Motor neuron (in vitro differentiated cells): Measurements from ENCODE around the gene SUGP2. TPM values are rescaled to one million over a fixed set of nuclear protein-coding genes. Genes with fewer than 3 reads are reported as not detected.
"Not testable (repeated sequence)": the region's sequence is repeated elsewhere in the genome, so short reads cannot be mapped to it uniquely, and the experiment has no call there.

Experiments
- ATAC-seq, 8 experiments: fragments of 200-7000 bp; cut with Tn5 transposase; replicated peaks in 6 of 8; 2 replicates each; pipeline ENCODE4 v1.8.0; 2021; ENCODE audit warnings: mild to moderate bottlenecking in 8 of 8, moderate library complexity in 8 of 8
- H3K27ac ChIP-seq, 2 donors: fragments of 250-450 bp; sonication (Bioruptor Pico); 2 replicates each; pipeline ENCODE4 v1.9.0; 2021; ENCODE audit warnings: antibody characterized with exemption in 2 of 2, mild to moderate bottlenecking in 2 of 2, moderate library complexity in 1 of 2
- H3K4me1 ChIP-seq, 2 donors: fragments of 250-450 bp; sonication (Bioruptor Pico); replicated peaks in 1 of 2; 2 replicates each; pipeline ENCODE4 v1.6.1; 2021; ENCODE audit warnings: antibody characterized with exemption in 2 of 2, mild to moderate bottlenecking in 2 of 2, moderate library complexity in 1 of 2
- H3K4me3 ChIP-seq, 5 donors: fragments of 250-450 bp; sonication (Bioruptor Pico); 2 replicates each; pipeline ENCODE4 v1.9.0; 2021; ENCODE audit warnings: antibody characterized with exemption in 5 of 5, mild to moderate bottlenecking in 5 of 5, moderate library complexity in 4 of 5
- WGBS, 10 experiments: fragments of 450-650 bp; shearing (Covaris generic); methylation state at CpG; one replicate each; pipeline ENCODE4 v1.0.0; 2022; 5-methylcytosine and 5-hydroxymethylcytosine counted together
- in situ Hi-C, 9 experiments: fragments of 400-800 bp; cut with MboI; loops; one replicate each; pipeline ENCODE4 v1.15.0; 2021; ENCODE audit warnings: low sequenced_read_pairs in 9 of 9, low pct_unique_long_range_greater_than_20kb in 2 of 9; ENCODE audit not compliant: unreplicated experiment in 9 of 9
- total RNA-seq, 8 experiments: library from RNA; unstranded; fragments of 300-600 nt; gene quantifications; 2 replicates each; pipeline versions ENCODE4 v1.2.3 to v1.2.4, GENCODE V29; 2022

Gene SUGP2
- total RNA-seq, 8 experiments from 2014 or later: 36.4 to 126 (median 63.2) TPM

- Histone ChIP-seq H3K4me1 (no peaks in the 10 kb centered on the region), H3K27ac (no peak overlapping the region), H3K4me3 (no peak overlapping the region)
- in situ Hi-C loops: no loop called here
- WGBS, 10 experiments: 86 to 100% (median 100%) methylated on average over 1 to 2 of the region's 5 CpGs; no CpG with 5 or more reads in 4 of the 10 experiments
- ATAC-seq: no peak
Measured at GRCh38 chr19:18972851-18973250, 60.5 kb downstream of the SUGP2 start.

- no peak overlapping the region for H3K4me3 ChIP-seq
- in situ Hi-C loops: no loop called here
- H3K27ac ChIP-seq: no peak overlapping the region
- 20 to 94% (median 50%) methylated on average over 2 to 12 of the region's 12 CpGs; no CpG with 5 or more reads in 1 of the 10 experiments for WGBS, 10 experiments
- no peaks in the 10 kb centered on the region for H3K4me1 ChIP-seq
- no peak for ATAC-seq
Measured at GRCh38 chr19:18972301-18972811, 61.0 kb downstream of the SUGP2 start.

- Histone ChIP-seq H3K4me3 (no peak overlapping the region), H3K4me1 (no peaks in the 10 kb centered on the region), H3K27ac (no peak overlapping the region)
- in situ Hi-C loops: no loop called here
- ATAC-seq: peak in 3 of 8 experiments; percentile 16 to 55 (median 17)
- 29 to 96% (median 50%) methylated on average over 1 to 9 of the region's 13 CpGs; no CpG with 5 or more reads in 1 of the 10 experiments for WGBS, 10 experiments
Measured at GRCh38 chr19:18969931-18970659, 63.2 kb downstream of the SUGP2 start.

- in situ Hi-C loops: no loop called here
- no peak overlapping the region for H3K4me3 ChIP-seq
- H3K4me1 ChIP-seq: no peaks in the 10 kb centered on the region
- WGBS, 10 experiments: 0 to 100% (median 73%) methylated on average over 1 to 11 of the region's 11 CpGs; no CpG with 5 or more reads in 1 of the 10 experiments
- no peak overlapping the region for H3K27ac ChIP-seq
- ATAC-seq: peak in 1 of 8 experiments; percentile 38
Measured at GRCh38 chr19:18967358-18968146, 65.8 kb downstream of the SUGP2 start.

GRCh38 chr19:18966307-18966706, 67.0 kb downstream of the SUGP2 start:
- 14 to 80% (median 43%) methylated on average over 1 to 4 of the region's 4 CpGs; no CpG with 5 or more reads in 2 of the 10 experiments for WGBS, 10 experiments
- Histone ChIP-seq H3K27ac (no peak overlapping the region), H3K4me3 (no peak overlapping the region), H3K4me1 (no peaks in the 10 kb centered on the region)
- in situ Hi-C loops: no loop called here
- ATAC-seq: peak in 2 of 8 experiments; percentile 47 to 78

GRCh38 chr19:18964121-18964520, 69.2 kb downstream of the SUGP2 start:
- 52 to 100% (median 84%) methylated on average over 3 to 8 of the region's 9 CpGs for WGBS, 10 experiments
- ATAC-seq: no peak
- Histone ChIP-seq H3K4me3 (no peak overlapping the region), H3K27ac (no peak overlapping the region), H3K4me1 (no peaks in the 10 kb centered on the region)
- in situ Hi-C loops: no loop called here

GRCh38 chr19:18961767-18962620, 71.3 kb downstream of the SUGP2 start:
- ATAC-seq: peak in 3 of 8 experiments; percentile 30 to 54 (median 49)
- in situ Hi-C loops: no loop called here

GRCh38 chr19:18960370-18960769, 72.9 kb downstream of the SUGP2 start:
- WGBS, 10 experiments: 60 to 100% (median 84%) methylated on average over 1 to 4 of the region's 4 CpGs; no CpG with 5 or more reads in 3 of the 10 experiments
- Histone ChIP-seq H3K4me3 (no peak overlapping the region), H3K4me1 (no peaks in the 10 kb centered on the region), H3K27ac (no peak overlapping the region)
- no peak for ATAC-seq
- in situ Hi-C loops: no loop called here

More at GRCh38 chr19:18961767-18962620, 71.3 kb downstream of the SUGP2 start:
- Histone ChIP-seq H3K27ac (no peak overlapping the region), H3K4me1 (no peaks in the 10 kb centered on the region), H3K4me3 (no peak overlapping the region)
- WGBS, 10 experiments: 22 to 80% (median 31%) methylated on average over 1 to 10 of the region's 26 CpGs; no CpG with 5 or more reads in 4 of the 10 experiments

GRCh38 chr19:18955042-18955441, 78.3 kb downstream of the SUGP2 start:
- no peak overlapping the region for H3K4me3 ChIP-seq
- no peak overlapping the region for H3K27ac ChIP-seq
- 64 to 90% (median 76%) methylated on average over 1 to 2 of the region's 2 CpGs; no CpG with 5 or more reads in 4 of the 10 experiments for WGBS, 10 experiments
- in situ Hi-C loops: no loop called here
- no peaks in the 10 kb centered on the region for H3K4me1 ChIP-seq
- ATAC-seq: no peak

- WGBS, 10 experiments: 50 to 73% (median 57%) methylated on average over 1 to 2 of the region's 3 CpGs; no CpG with 5 or more reads in 5 of the 10 experiments
Measured at GRCh38 chr19:18954094-18954493, 79.2 kb downstream of the SUGP2 start.

GRCh38 chr19:18952364-18953003, 80.8 kb downstream of the SUGP2 start:
- ATAC-seq, in situ Hi-C loops, H3K4me3 ChIP-seq, H3K27ac ChIP-seq, H3K4me1 ChIP-seq: not testable (repeated sequence)
- WGBS, 10 experiments: 40 to 77% (median 66%) methylated on average over 1 to 13 of the region's 17 CpGs; no CpG with 5 or more reads in 4 of the 10 experiments

More at GRCh38 chr19:18954094-18954493, 79.2 kb downstream of the SUGP2 start:
- in situ Hi-C loops: no loop called here
- Histone ChIP-seq H3K4me3 (no peak overlapping the region), H3K4me1 (no peaks in the 10 kb centered on the region), H3K27ac (no peak overlapping the region)
- no peak for ATAC-seq

- no peaks in the 10 kb centered on the region for H3K4me1 ChIP-seq
- H3K27ac ChIP-seq: no peak overlapping the region
- peak in 2 of 8 experiments; percentile 68 to 72 for ATAC-seq
- H3K4me3 ChIP-seq: no peak overlapping the region
- WGBS, 10 experiments: 50 to 100% (median 80%) methylated on average over 1 to 3 of the region's 7 CpGs; no CpG with 5 or more reads in 3 of the 10 experiments
- in situ Hi-C loops: no loop called here
Measured at GRCh38 chr19:18951721-18952281, 81.5 kb downstream of the SUGP2 start.
